Caco-2 (cell line): ENCODE results near the gene GPBP1L1. TPM values are rescaled to one million over a fixed set of nuclear protein-coding genes. Genes with fewer than 3 reads are reported as not detected.

ENCODE experiments used
- BruUV-seq: library from RNA; stranded (reverse); fragments of 400-500 nt; replicated peaks from 2 replicates; lab custom pipeline; 2021; lab: Mats Ljungman, UMichigan
- CTCF ChIA-PET: fragments of 300-600 bp; sonication (Branson Sonifier 250); formaldehyde crosslinking; loops from one replicate; lab custom pipeline; 2022; ENCODE audit warnings: antibody characterized with exemption; lab: Charles Lee
- POLR2A ChIA-PET: fragments of 300-600 bp; sonication (Branson Sonifier 250); formaldehyde crosslinking; loops from one replicate; lab custom pipeline; 2022; ENCODE audit warnings: antibody characterized with exemption; lab: Charles Lee
- DNase-seq, 2 experiments: peaks; one replicate each; pipeline versions ENCODE4 v3.0.0 to v3.0.0-alpha.2; 2020 to 2022
- H3K27me3 ChIP-seq: replicated peaks from 2 replicates; pipeline ENCODE4 v1.6.0; 2011; ENCODE audit warnings: low read length; ENCODE audit not compliant: control insufficient read depth, insufficient read depth
- H3K36me3 ChIP-seq: 2 replicates; pipeline ENCODE4 v1.5.1; 2011; ENCODE audit warnings: low read length; ENCODE audit not compliant: control insufficient read depth, insufficient read depth
- H3K4me1 ChIP-seq: fragments of 250-450 bp; sonication (Bioruptor Pico); 2 replicates; pipeline ENCODE4 v1.5.1; 2020; ENCODE audit warnings: mild to moderate bottlenecking
- H3K4me3 ChIP-seq: 2 replicates; pipeline ENCODE4 v1.5.1; 2011; ENCODE audit warnings: low read depth, mild to moderate bottlenecking, control low read depth, low read length
- H3K9me3 ChIP-seq: fragments of 250-450 bp; sonication (Bioruptor Pico); 2 replicates; pipeline ENCODE4 v1.5.1; 2020; ENCODE audit warnings: mild to moderate bottlenecking, moderate library complexity
- H3K27ac Mint-ChIP-seq: one replicate; pipeline ENCODE4 v1.8.0; 2022; ENCODE audit warnings: mixed read lengths; ENCODE audit not compliant: unreplicated experiment
- H3K27me3 Mint-ChIP-seq: one replicate; pipeline ENCODE4 v1.8.0; 2022; ENCODE audit warnings: mixed read lengths; ENCODE audit not compliant: insufficient read depth, unreplicated experiment
- H3K36me3 Mint-ChIP-seq: one replicate; pipeline ENCODE4 v1.8.0; 2022; ENCODE audit warnings: mild to moderate bottlenecking, mixed read lengths; ENCODE audit not compliant: insufficient read depth, unreplicated experiment
- H3K4me1 Mint-ChIP-seq: one replicate; pipeline ENCODE4 v1.8.0; 2022; ENCODE audit warnings: low read depth, mixed read lengths; ENCODE audit not compliant: unreplicated experiment
- H3K4me3 Mint-ChIP-seq: one replicate; pipeline ENCODE4 v1.8.0; 2022; ENCODE audit warnings: mild to moderate bottlenecking, moderate library complexity, mixed read lengths; ENCODE audit not compliant: unreplicated experiment
- H3K9me3 Mint-ChIP-seq: one replicate; pipeline ENCODE4 v1.8.0; 2022; ENCODE audit warnings: mixed read lengths; ENCODE audit not compliant: unreplicated experiment
- CTCF ChIP-seq, 2 experiments: fragments of 200-600 bp in 1 of 2; IDR thresholded peaks; 1 replicate in 1 of 2; 2 replicates in 1 of 2; pipeline versions ENCODE4 v1.5.1 to v1.8.0; 2011 to 2022; ENCODE audit warnings: antibody characterized with exemption in 1 of 2, control low read depth in 1 of 2, inconsistent platforms in 1 of 2, low read depth in 1 of 2, low read length in 1 of 2, mild to moderate bottlenecking in 1 of 2, moderate library complexity in 1 of 2; ENCODE audit not compliant: insufficient read depth in 1 of 2, severe bottlenecking in 1 of 2, unreplicated experiment in 1 of 2
- intact Hi-C: fragments of 100-400 bp; cut with micrococcal nuclease; formaldehyde crosslinking; loops from one replicate; pipeline ENCODE4 v1.10.0; 2022; ENCODE audit not compliant: unreplicated experiment
- total RNA-seq: library from RNA; stranded (reverse); gene quantifications from 2 replicates; pipeline ENCODE4 v1.2.3, GENCODE V29; 2022

GPBP1L1 gene
- total RNA-seq, 1 experiment from 2014 or later = 61.8 TPM

- CTCF ChIA-PET = interaction anchor here (0.8 kb wide), 1 partner anchor 85 kb away, joined by 3 read pairs; the partner anchor contains the start of gene MMACHC
- no peak for DNase-seq
- H3K4me1 Mint-ChIP-seq = no peaks in the 10 kb centered on the region
- intact Hi-C loops = no loop called here
- H3K27ac Mint-ChIP-seq = peak overlapping the region; percentile 98
- TF ChIP-seq CTCF (IDR thresholded peaks at IDR 0.05; ENCODE audit: insufficient read depth in 1 of 2, low read depth in 1 of 2, low read length in 1 of 2, severe bottlenecking in 1 of 2, unreplicated experiment in 1 of 2) = no peak
- no peaks in the 10 kb centered on the region for H3K9me3 Mint-ChIP-seq
- Histone ChIP-seq H3K9me3 (no peaks in the 10 kb centered on the region), H3K36me3 (no peaks in the 10 kb centered on the region), H3K4me1 (0 out of 2 replicates have a peak, but pooled peaks cover 4% of the 10 kb centered on the region), H3K4me3 (peak overlapping the region; percentile 86), H3K27me3 (no peaks in the 10 kb centered on the region)
- H3K36me3 Mint-ChIP-seq = peaks cover 43% of the 10 kb centered on the region
- no peaks in the 10 kb centered on the region for H3K27me3 Mint-ChIP-seq
- H3K4me3 Mint-ChIP-seq = peak overlapping the region; percentile 97
- BruUV-seq = no TSS peak
- POLR2A ChIA-PET = interaction anchor here (0.6 to 1.2 kb wide), 3 partner anchors 64 to 662 kb away, joined by 4 to 6 read pairs (median 5); partner anchors contain the start of genes PRDX1 and RAD54L
Observed at GRCh38 chr1:45585496-45586075, 100.7 kb downstream of the GPBP1L1 start.

- BruUV-seq = no TSS peak
- no peaks in the 10 kb centered on the region for H3K9me3 ChIP-seq
- intact Hi-C loops = no loop called here
- 0 out of 2 replicates have a peak, but pooled peaks cover 4% of the 10 kb centered on the region for H3K4me1 ChIP-seq
- H3K36me3 ChIP-seq = no peaks in the 10 kb centered on the region
- H3K9me3 Mint-ChIP-seq = no peaks in the 10 kb centered on the region
- no peaks in the 10 kb centered on the region for H3K27me3 ChIP-seq
- H3K4me1 Mint-ChIP-seq = no peaks in the 10 kb centered on the region
- H3K27ac Mint-ChIP-seq = peak overlapping the region; percentile 98
- peak overlapping the region; percentile 97 for H3K4me3 Mint-ChIP-seq
- H3K27me3 Mint-ChIP-seq = no peaks in the 10 kb centered on the region
- TF ChIP-seq CTCF (IDR thresholded peaks at IDR 0.05; ENCODE audit: insufficient read depth in 1 of 2, low read depth in 1 of 2, low read length in 1 of 2, severe bottlenecking in 1 of 2, unreplicated experiment in 1 of 2) = no peak
- ChIA-PET POLR2A (interaction anchor here (0.6 to 1.2 kb wide), 7 partner anchors 44 to 1052 kb away, joined by 3 to 6 read pairs (median 3); partner anchors contain the start of genes PRDX1 and RAD54L), CTCF (interaction anchor here (0.8 kb wide), 1 partner anchor 85 kb away, joined by 3 read pairs; the partner anchor contains the start of gene MMACHC)
- H3K4me3 ChIP-seq = peak overlapping the region; percentile 86
- peaks cover 42% of the 10 kb centered on the region for H3K36me3 Mint-ChIP-seq
- no peak for DNase-seq
Observed at GRCh38 chr1:45585110-45585426, 101.3 kb downstream of the GPBP1L1 start.

GRCh38 chr1:45584351-45585109 is 101.8 kb downstream of the GPBP1L1 start:
- Mint-ChIP-seq H3K27me3 (no peaks in the 10 kb centered on the region), H3K4me1 (no peaks in the 10 kb centered on the region), H3K36me3 (peaks cover 40% of the 10 kb centered on the region), H3K9me3 (no peaks in the 10 kb centered on the region), H3K4me3 (peak overlapping the region; percentile 97), H3K27ac (peak overlapping the region; percentile 98)
- BruUV-seq = no TSS peak
- H3K36me3 ChIP-seq = no peaks in the 10 kb centered on the region
- TF ChIP-seq CTCF (IDR thresholded peaks at IDR 0.05; ENCODE audit: insufficient read depth in 1 of 2, low read depth in 1 of 2, low read length in 1 of 2, severe bottlenecking in 1 of 2, unreplicated experiment in 1 of 2) = peak in 1 of 2 experiments; percentile 4
- ChIA-PET POLR2A (interaction anchor here (0.6 to 1.2 kb wide), 7 partner anchors 45 to 1051 kb away, joined by 3 to 6 read pairs (median 3); partner anchors contain the start of genes PRDX1 and RAD54L), CTCF (interaction anchor here (0.8 to 1.0 kb wide), 2 partner anchors 33 to 84 kb away, joined by 3 read pairs; partner anchors contain the start of genes AKR1A1 and MMACHC)
- 0 out of 2 replicates have a peak, but pooled peaks cover 4% of the 10 kb centered on the region for H3K4me1 ChIP-seq
- peak overlapping the region; percentile 86 for H3K4me3 ChIP-seq
- H3K9me3 ChIP-seq = no peaks in the 10 kb centered on the region
- intact Hi-C loops = loop anchor here (5.0 kb wide), 1 partner anchor 103 kb away; the partner anchor contains the start of genes GPBP1L1 and TMEM69
- DNase-seq = peak; percentile 83 to 90
- H3K27me3 ChIP-seq = no peaks in the 10 kb centered on the region
